ENCODE results near the gene DCLK1. TPM values are rescaled to one million over a fixed set of nuclear protein-coding genes. Genes with fewer than 3 reads are reported as not detected.

The DCLK1 gene
- total RNA-seq, 1 experiment from 2014 or later, result 0.10 TPM

DNA sequence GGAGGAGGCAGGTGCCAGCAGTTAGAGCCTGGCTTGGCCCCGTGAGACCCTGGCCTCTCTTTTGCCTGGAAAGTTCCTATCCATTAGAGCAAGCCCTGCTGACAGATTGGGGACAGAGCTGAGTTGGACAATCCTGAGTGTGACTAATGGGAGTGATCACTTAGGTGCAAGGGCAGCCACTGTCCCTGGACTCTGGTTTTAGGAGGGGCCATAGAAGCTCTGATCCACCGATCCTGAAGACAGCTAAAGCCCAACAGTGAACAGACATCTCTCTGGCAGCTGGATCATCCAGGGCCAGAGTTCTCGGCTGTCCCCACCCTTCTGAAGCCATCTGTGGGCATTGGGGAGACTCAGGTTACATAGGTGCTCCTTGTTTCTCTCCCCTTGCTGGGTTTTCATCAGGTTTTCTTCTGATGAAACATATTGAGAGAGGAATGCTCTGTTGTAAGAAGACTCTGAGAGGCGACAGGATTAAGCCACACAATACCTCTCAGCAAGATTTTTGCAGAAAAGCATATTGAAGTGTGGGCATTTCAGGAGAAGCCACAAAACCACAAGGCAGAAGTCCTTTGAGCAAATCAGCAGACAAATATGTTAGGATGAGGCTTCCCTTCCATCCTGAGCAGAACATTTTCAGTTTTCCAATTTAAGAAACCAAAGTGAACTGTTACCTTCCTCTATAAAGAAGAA lies 366.7 kb downstream of the DCLK1 start:
- no peaks in the 10 kb centered on the region for H3K79me2 ChIP-seq (ENCODE audit: insufficient read depth, low read length)
- H3K36me3 ChIP-seq (ENCODE audit: control insufficient read depth in 1 of 2, insufficient read depth in 2 of 2, low read length in 2 of 2), result no peaks in the 10 kb centered on the region
- ChIA-PET CTCF (no interaction called here), RAD21 (ENCODE audit: low non-redundant PET in 1 of 2, low total read pairs in 2 of 2, uncharacterized antibody in 2 of 2, unreplicated experiment in 2 of 2) (no interaction called here), POLR2A (no interaction called here)
- no peak overlapping the region for H3K9ac ChIP-seq (ENCODE audit: low read length)
- DNase-seq (ENCODE audit: low read depth, low spot score), result no peak
- no peaks in the 10 kb centered on the region for H3K9me2 ChIP-seq (ENCODE audit: insufficient read depth)
- H2AFZ ChIP-seq (ENCODE audit: low read depth, low read length, poor library complexity, severe bottlenecking), result no peak overlapping the region
- TF ChIP-seq, protein P1, sequence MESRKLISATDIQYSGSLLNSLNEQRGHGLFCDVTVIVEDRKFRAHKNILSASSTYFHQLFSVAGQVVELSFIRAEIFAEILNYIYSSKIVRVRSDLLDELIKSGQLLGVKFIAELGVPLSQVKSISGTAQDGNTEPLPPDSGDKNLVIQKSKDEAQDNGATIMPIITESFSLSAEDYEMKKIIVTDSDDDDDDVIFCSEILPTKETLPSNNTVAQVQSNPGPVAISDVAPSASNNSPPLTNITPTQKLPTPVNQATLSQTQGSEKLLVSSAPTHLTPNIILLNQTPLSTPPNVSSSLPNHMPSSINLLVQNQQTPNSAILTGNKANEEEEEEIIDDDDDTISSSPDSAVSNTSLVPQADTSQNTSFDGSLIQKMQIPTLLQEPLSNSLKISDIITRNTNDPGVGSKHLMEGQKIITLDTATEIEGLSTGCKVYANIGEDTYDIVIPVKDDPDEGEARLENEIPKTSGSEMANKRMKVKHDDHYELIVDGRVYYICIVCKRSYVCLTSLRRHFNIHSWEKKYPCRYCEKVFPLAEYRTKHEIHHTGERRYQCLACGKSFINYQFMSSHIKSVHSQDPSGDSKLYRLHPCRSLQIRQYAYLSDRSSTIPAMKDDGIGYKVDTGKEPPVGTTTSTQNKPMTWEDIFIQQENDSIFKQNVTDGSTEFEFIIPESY (IDR thresholded peaks at IDR 0.05; ENCODE audit: extremely low read depth, insufficient replicate concordance, low read length), result no peak
- no peak for TF ChIP-seq SRF (IDR thresholded peaks at IDR 0.05; ENCODE audit: low read depth)
- TF ChIP-seq, protein P2, sequence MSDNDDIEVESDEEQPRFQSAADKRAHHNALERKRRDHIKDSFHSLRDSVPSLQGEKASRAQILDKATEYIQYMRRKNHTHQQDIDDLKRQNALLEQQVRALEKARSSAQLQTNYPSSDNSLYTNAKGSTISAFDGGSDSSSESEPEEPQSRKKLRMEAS (IDR thresholded peaks at IDR 0.05), result no peak
- no peak for TF ChIP-seq ZNF274 (IDR thresholded peaks at IDR 0.05; ENCODE audit: low read depth, low read length)
- no peak for TF ChIP-seq ZFX (IDR thresholded peaks at IDR 0.05)
- no peak for TF ChIP-seq TCF7L2 (IDR thresholded peaks at IDR 0.05; ENCODE audit: borderline replicate concordance, extremely low read depth, insufficient read depth, insufficient read length)
- TF ChIP-seq EGR1 (IDR thresholded peaks at IDR 0.05; ENCODE audit: low read depth), result no peak
- TF ChIP-seq EZH2 (IDR thresholded peaks at IDR 0.05), result no peak
- no peak for TF ChIP-seq CBX3 (IDR thresholded peaks at IDR 0.05; ENCODE audit: low read depth)
- TF ChIP-seq, protein P3, sequence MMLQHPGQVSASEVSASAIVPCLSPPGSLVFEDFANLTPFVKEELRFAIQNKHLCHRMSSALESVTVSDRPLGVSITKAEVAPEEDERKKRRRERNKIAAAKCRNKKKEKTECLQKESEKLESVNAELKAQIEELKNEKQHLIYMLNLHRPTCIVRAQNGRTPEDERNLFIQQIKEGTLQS (IDR thresholded peaks at IDR 0.05), result no peak
- no peak for TF ChIP-seq FOSL1 (IDR thresholded peaks at IDR 0.05; ENCODE audit: low read depth)
- no peak for TF ChIP-seq EZH2phosphoT487 (IDR thresholded peaks at IDR 0.05; ENCODE audit: borderline replicate concordance)
- TF ChIP-seq, protein P4, sequence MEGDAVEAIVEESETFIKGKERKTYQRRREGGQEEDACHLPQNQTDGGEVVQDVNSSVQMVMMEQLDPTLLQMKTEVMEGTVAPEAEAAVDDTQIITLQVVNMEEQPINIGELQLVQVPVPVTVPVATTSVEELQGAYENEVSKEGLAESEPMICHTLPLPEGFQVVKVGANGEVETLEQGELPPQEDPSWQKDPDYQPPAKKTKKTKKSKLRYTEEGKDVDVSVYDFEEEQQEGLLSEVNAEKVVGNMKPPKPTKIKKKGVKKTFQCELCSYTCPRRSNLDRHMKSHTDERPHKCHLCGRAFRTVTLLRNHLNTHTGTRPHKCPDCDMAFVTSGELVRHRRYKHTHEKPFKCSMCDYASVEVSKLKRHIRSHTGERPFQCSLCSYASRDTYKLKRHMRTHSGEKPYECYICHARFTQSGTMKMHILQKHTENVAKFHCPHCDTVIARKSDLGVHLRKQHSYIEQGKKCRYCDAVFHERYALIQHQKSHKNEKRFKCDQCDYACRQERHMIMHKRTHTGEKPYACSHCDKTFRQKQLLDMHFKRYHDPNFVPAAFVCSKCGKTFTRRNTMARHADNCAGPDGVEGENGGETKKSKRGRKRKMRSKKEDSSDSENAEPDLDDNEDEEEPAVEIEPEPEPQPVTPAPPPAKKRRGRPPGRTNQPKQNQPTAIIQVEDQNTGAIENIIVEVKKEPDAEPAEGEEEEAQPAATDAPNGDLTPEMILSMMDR (IDR thresholded peaks at IDR 0.05 in 2 of 3, conservative IDR thresholded peaks at IDR 0.05 in 1 of 3; ENCODE audit: borderline replicate concordance in 1 of 3, insufficient read depth in 1 of 3, low read depth in 2 of 3, low read length in 2 of 3), result no peak
- no peak for TF ChIP-seq YY1 (IDR thresholded peaks at IDR 0.05; ENCODE audit: extremely low read depth, insufficient replicate concordance, low read depth, low read length)
- TF ChIP-seq JUND (IDR thresholded peaks at IDR 0.05), result no peak
- H3K27me3 ChIP-seq (ENCODE audit: insufficient read depth, low read length), result peaks cover 12% of the 10 kb centered on the region; the same call in 1 of the 2 replicates
- H3K27ac ChIP-seq (ENCODE audit: low read depth, low read length), result no peak overlapping the region
- intact Hi-C loops (cut with micrococcal nuclease), result no loop called here
- no TSS peak for BruUV-seq (replicated peaks)
- H3K4me2 ChIP-seq (ENCODE audit: low read length), result no peak overlapping the region
- H3K4me1 ChIP-seq (ENCODE audit: control insufficient read depth in 1 of 2, insufficient read depth in 2 of 2, low read length in 2 of 2), result no peaks in the 10 kb centered on the region
- no peak for ATAC-seq
- no peaks in the 10 kb centered on the region for H4K20me1 ChIP-seq (ENCODE audit: insufficient read depth)
- no peak overlapping the region for H3K4me3 ChIP-seq (replicated peaks in 1 of 2; ENCODE audit: low read depth in 1 of 2, low read length in 2 of 2)
- H3K9me3 ChIP-seq (ENCODE audit: control insufficient read depth in 1 of 2, insufficient read depth in 1 of 2, low read depth in 1 of 2, low read length in 2 of 2), result peaks cover 12 to 21% of the 10 kb centered on the region in 2 experiments; a peak in 2 of 4 replicates
